GM18507 (cell line): ENCODE results near the gene MYL11.

Source experiments
- DNase-seq: peaks from one replicate; pipeline ENCODE4 v3.0.0; 2011; ENCODE audit warnings: low read depth; ENCODE audit not compliant: insufficient read length; ENCODE audit errors: extremely low spot score
- FAIRE-seq: peaks from 2 replicates; lab custom pipeline; 2011; peaks lifted over from hg19 to GRCh38; lab: Jason Lieb, UNC

MYL11 gene

DNA sequence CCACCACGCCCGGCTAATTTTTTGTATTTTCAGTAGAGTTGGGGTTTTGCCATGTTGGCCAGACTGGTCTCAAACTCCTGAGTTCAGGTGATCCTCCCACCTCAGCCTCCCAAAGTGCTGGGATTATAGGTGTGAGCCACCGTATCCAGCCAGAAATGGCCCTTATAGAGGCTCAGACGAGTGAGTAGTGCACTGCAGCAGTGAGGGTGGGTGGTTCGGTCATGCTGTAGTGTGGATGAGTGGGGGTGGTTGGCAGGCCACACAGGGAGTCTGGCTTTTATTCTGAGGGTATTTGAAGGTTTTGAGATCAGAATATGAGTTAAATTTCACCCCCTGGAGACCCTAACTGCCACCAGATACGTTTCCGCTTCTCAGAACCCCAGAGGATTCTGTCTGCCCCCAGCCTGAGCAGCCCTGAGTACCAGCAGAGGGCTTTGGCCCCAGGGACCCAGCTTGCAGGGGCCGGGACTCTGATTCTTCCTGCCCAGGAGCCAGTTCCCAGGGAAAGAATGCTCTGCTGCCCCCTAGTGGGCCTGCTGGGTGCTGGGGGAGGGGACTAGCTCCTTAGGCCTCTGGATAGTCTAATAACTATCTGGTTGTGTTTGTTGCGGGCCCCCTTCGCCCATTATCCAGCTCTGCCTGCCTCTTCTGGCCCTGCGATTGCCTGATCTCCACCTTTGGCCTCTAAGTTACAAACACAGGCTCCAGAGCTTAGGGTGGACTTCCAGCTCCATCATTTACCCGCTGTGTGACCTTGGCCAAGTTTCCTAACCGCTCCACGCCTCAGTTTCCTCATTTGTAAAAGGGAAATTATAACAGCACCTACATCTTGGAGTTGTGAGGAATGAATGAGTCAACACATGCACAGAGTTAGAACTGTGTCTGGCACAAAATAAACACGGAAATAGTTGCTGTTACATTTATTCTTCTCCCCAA lies 34.8 kb downstream of the MYL11 start:
- peak; percentile 76 for FAIRE-seq
- DNase-seq = peak; percentile 73

DNA sequence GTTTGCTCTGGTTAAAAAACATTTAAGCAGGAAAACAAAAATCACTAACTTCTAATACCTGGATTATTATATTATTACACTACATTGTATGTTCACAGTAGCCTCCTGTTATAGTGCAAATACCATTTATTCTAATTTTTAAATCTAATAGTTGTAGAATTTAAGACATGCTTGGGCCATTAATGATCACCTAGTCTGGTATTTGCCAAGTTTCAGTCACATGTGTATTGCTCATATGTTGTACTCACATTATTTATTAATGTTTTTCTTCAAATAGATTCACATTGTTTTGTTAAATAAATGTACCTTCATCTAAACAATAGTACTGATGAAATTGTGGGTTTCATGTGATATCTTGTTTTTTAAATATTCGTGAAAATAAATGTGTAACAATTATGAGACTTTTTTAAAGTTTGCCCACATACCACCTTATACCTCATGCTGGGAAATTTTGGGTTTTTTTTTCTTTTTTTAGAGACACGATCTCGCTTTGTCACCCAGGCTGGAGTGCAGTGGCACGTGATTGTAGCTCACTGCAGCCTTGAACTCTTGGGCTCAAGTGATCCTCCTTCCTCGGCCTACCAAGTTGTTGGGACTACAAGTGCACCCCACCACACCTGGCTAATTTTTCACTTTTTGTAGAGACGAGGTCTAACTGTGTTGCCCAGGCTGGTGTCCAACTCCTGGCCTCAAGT lies 38.7 kb downstream of the MYL11 start:
- DNase-seq (no peak), FAIRE-seq (peak; percentile 21)

DNA sequence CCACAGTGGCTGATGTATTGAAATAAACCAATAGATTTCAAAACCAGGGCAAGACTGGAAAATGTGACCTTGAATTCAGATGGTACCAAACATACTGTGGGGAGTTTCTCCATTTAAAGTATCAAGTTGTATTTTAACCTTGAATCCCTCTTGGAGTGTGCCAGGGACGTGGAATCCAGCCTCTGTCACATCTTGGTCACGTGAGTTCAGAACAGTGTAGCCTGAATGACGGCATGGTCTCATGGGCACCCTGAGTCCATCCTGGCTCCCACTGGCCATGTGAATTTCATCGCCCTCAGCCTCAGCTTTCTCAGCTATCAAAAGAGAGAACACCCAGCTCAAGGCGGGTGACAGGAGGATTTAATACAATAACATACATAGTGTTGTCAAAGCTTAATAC lies 39.6 kb downstream of the MYL11 start:
- FAIRE-seq (no peak), DNase-seq (no peak)

DNA sequence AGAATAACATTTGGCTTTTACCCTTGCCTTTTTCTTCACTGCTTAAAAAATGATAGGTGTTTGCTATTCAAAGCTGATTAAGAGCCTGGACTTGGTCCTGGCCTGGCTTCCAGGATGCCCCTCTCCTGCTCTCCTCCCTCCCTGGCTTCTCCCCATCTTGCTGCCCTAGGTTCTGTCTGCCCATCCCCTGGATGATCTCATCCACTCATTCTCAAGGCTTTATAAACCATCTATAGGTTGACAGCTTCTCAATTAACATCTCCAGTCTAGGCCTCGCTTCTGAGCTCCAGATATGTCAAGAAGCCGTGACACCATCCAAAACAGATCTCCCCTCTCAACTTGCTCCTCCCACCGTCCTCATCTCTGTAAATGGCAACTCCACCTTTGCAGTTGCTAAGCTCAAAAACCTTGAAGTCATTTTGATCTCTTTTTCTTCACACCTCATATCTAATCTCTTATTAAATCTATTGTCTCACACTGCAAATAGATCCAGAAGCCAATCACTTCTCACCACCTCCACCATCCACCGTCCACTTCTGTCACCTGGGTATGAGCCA lies 41.5 kb downstream of the MYL11 start:
- DNase-seq = no peak
- FAIRE-seq = no peak

DNA sequence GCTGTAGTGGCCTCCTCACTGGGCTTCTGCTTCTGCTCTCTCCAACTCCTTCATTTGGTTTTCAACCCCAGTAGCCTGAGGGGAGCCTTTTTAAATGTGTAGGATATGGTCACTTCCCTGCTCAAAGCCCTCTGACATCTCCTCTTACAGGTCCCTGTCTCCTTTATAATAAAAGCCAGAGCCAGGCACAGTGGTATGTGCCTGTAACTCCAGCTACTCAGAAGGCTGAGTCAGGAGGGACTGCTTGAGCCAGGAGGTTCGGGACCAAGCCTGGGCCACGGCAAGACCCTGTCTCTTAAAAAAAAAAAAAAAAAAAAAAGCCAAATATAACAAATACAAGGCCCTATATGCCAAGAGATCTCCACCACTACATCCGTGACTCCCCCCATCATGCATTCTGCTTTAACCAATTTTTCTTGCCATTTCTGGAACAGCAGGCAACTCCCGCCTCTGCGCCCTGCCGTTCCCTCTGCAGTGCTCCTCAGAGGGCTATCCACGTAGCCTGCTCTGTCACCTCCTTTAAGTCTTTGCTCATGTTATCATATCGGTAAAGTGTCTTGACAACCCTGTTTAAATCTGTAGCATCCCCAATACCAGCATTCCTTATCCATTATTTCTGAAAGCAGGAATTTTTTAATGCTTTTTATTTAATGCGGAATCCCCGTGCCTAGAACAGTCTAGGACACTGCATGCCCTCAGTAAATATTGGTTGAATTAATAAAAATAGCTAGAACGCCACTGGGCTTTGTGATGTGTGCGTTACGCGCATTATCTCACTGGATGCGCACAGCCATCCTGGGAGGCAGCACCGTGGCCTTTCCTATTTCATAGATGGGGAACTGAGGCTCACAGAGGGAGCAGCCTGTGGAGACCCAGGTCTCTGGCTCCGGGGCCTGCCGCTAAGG lies 42.3 kb downstream of the MYL11 start:
- DNase-seq = no peak

DNA sequence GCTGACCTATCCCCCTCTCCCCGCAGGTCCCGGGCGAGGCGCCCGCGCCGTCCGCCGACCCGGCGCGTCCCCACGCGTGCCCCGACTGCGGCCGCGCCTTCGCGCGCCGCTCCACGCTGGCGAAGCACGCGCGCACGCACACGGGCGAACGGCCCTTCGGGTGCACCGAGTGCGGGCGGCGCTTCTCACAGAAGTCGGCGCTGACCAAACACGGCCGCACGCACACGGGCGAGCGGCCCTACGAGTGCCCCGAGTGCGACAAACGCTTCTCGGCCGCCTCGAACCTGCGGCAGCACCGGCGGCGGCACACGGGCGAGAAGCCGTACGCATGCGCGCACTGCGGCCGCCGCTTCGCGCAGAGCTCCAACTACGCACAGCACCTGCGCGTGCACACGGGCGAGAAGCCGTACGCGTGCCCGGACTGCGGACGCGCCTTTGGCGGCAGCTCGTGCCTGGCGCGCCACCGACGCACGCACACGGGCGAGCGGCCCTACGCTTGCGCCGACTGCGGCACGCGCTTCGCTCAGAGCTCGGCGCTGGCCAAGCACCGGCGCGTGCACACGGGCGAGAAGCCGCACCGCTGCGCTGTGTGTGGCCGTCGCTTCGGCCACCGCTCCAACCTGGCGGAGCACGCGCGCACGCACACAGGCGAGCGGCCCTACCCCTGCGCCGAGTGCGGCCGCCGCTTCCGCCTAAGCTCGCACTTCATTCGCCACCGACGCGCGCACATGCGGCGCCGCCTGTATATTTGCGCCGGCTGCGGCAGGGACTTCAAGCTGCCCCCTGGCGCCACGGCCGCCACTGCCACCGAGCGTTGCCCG lies 43.1 kb downstream of the MYL11 start:
- peak; percentile 97 for FAIRE-seq
- DNase-seq = peak; percentile 82

More for the DNA sequence above, 42.3 kb downstream of the MYL11 start:
- FAIRE-seq = no peak

DNA sequence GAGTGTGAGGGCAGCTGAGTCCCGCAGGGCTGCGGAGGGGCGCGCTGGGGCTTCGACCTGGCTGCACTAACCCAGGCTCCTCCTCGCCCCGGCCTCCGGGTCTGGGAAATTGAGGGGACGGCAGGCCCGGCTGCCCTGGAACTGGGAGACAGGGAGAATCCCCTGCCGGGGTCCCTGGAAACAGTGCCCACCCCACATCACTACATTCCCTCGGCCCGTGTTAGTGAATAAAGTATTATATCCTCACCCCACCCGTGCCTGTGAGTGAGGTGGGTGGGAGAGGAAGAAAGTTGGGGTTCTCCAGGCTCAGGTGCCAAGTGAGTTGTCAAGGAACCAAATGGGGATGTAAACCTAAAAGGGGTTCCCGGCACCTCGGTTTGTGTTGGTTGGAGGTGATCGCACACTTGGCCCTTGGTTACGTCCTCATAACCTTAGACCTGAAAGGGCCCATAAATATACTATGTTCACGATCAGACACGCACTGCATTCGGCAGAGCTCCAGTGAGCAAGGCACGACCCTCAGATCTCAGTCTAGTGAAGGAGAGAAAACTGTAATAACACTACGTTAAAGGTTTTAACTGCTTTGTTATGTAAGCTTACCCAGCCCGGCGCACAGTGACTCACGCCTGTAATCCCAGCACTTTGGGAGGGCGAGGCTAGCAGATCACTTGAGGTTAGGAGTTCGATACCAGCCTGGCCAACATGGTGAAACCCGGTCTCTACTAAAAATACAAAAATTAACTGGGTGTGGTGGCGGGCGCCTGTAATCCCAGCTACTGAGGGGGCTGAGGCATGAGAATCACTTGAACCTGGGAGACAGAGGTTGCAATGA lies 44.0 kb downstream of the MYL11 start:
- no peak for FAIRE-seq
- DNase-seq = no peak

DNA sequence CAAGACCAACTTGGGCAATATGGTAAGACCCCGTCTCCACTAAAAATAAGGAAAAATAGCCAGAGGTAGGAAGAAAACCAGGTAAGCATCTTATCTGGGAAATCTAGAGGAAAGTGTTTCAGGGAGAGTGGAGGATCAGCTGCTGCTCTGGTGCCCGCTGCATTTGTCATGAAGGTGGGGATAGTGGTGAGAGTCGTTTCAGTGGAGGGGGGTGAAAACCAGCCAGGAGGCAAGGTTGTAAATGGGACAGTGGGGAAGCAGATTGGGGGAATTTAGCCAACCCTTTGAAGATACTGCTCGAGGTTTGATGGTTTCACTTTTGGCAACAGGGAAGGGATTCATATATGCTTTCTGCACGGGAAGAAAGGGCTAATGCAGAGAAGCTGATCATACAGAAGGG lies 46.4 kb downstream of the MYL11 start:
- FAIRE-seq (no peak), DNase-seq (no peak)
